SU-DHL-6 (cell line): ENCODE results near the gene ANKRD13D.

Source experiments
- H2AFZ ChIP-seq: fragments of 200-600 bp; sonication (generic); 2 replicates; pipeline ENCODE4 v1.6.1; 2014; ENCODE audit warnings: low read depth, mild to moderate bottlenecking, moderate library complexity, mixed read lengths, antibody characterized with exemption, low read length; ENCODE audit not compliant: severe bottlenecking
- H3F3A ChIP-seq: fragments of 200-600 bp; shearing (Covaris generic); 2 replicates; pipeline ENCODE4 v1.6.0; 2016; ENCODE audit warnings: antibody characterized with exemption, mild to moderate bottlenecking; ENCODE audit not compliant: insufficient read depth
- H3K27ac ChIP-seq: fragments of 200-600 bp; sonication (generic); 2 replicates; pipeline ENCODE4 v1.5.1; 2016; ENCODE audit warnings: low read depth, mild to moderate bottlenecking, low read length, moderate library complexity, mixed read lengths
- H3K27me3 ChIP-seq: fragments of 200-600 bp; sonication (generic), shearing (Covaris generic); 2 replicates; pipeline ENCODE4 v1.6.0; 2014; ENCODE audit warnings: mild to moderate bottlenecking, low read length
- H3K36me3 ChIP-seq: fragments of 200-600 bp; sonication (generic); 2 replicates; pipeline ENCODE4 v1.6.1; 2014; ENCODE audit warnings: mild to moderate bottlenecking, low read length, mixed read lengths
- H3K4me2 ChIP-seq: fragments of 300-600, 200-600 bp; shearing (Covaris generic), sonication (generic); 2 replicates; pipeline ENCODE4 v1.6.0; 2014; ENCODE audit warnings: low read length, low read depth, mild to moderate bottlenecking; ENCODE audit not compliant: poor library complexity, severe bottlenecking
- H3K4me3 ChIP-seq: fragments of 200-600 bp; sonication (generic); 2 replicates; pipeline ENCODE4 v1.5.1; 2014; ENCODE audit warnings: antibody characterized with exemption, low read length, mild to moderate bottlenecking, mixed read lengths; ENCODE audit not compliant: insufficient read depth, poor library complexity, severe bottlenecking
- H3K79me2 ChIP-seq: fragments of 200-600 bp; sonication (generic); 2 replicates; pipeline ENCODE4 v1.6.1; 2014; ENCODE audit warnings: mild to moderate bottlenecking, low read length, moderate library complexity; ENCODE audit not compliant: insufficient read depth
- H3K9ac ChIP-seq: fragments of 200-600 bp; sonication (generic); 2 replicates; pipeline ENCODE4 v1.7.0; 2014; ENCODE audit warnings: mild to moderate bottlenecking, low read length
- H3K9me2 ChIP-seq: fragments of 200-600 bp; sonication (generic); replicated peaks from 2 replicates; pipeline ENCODE4 v1.6.1; 2014; ENCODE audit warnings: low read length; ENCODE audit not compliant: insufficient read depth
- H3K9me3 ChIP-seq: fragments of 200-600 bp; sonication (generic); 2 replicates; pipeline ENCODE4 v1.6.1; 2014; ENCODE audit warnings: low read length, mixed read lengths; ENCODE audit not compliant: insufficient read depth
- H4K20me1 ChIP-seq: fragments of 200-600 bp; sonication (generic); 2 replicates; pipeline ENCODE4 v1.6.1; 2014; ENCODE audit warnings: low read depth, mild to moderate bottlenecking, antibody characterized with exemption, low read length, moderate library complexity, mixed read lengths
- CTCF ChIP-seq: fragments of 200-600 bp; sonication (generic); IDR thresholded peaks from one replicate; pipeline ENCODE4 v1.5.1; 2017; ENCODE audit warnings: antibody characterized with exemption, mild to moderate bottlenecking, low read length, moderate library complexity; ENCODE audit not compliant: insufficient read depth, poor library complexity, severe bottlenecking
- EZH2phosphoT487 ChIP-seq: fragments of 200-600 bp; sonication (generic), shearing (Covaris generic); conservative IDR thresholded peaks from 2 replicates; pipeline ENCODE4 v1.6.1; 2018; ENCODE audit warnings: mild to moderate bottlenecking, antibody characterized with exemption, low read length, moderate library complexity, mixed read lengths

Gene ANKRD13D

GRCh38 chr11:67289226-67289650, at the start of gene ANKRD13D:
TSS of gene ANKRD13D (plus strand) at chr11:67289303. CDS start at chr11:67289461, 158 bp downstream.
- H3K36me3 ChIP-seq, result peaks cover 5% of the 10 kb centered on the region; the same call in 1 of the 2 replicates
- H3K79me2 ChIP-seq, result peaks cover 7% of the 10 kb centered on the region; the same call in 1 of the 2 replicates
- no peaks in the 10 kb centered on the region for H4K20me1 ChIP-seq
- H3K27ac ChIP-seq, result peak within 1 kb of the TSS; percentile 98
- no peak for TF ChIP-seq CTCF
- no peak for TF ChIP-seq EZH2phosphoT487
- H3K9ac ChIP-seq, result peak within 1 kb of the TSS; percentile 97
- no peaks in the 10 kb centered on the region for H3K9me2 ChIP-seq
- H3K4me3 ChIP-seq, result peak within 1 kb of the TSS; percentile 72
- H3K9me3 ChIP-seq, result no peaks in the 10 kb centered on the region
- peaks cover 28% of the 10 kb centered on the region for H3F3A ChIP-seq
- peak within 1 kb of the TSS; percentile 87 for H3K4me2 ChIP-seq
- no peaks in the 10 kb centered on the region for H3K27me3 ChIP-seq
- H2AFZ ChIP-seq, result no peak within 1 kb of the TSS

- H3K9ac ChIP-seq, result peak overlapping the region; percentile 78
- H3K27me3 ChIP-seq, result no peaks in the 10 kb centered on the region
- H3K9me2 ChIP-seq, result no peaks in the 10 kb centered on the region
- H2AFZ ChIP-seq, result no peak overlapping the region
- peak overlapping the region; percentile 70 for H3K4me3 ChIP-seq
- H3K36me3 ChIP-seq, result peaks cover 7% of the 10 kb centered on the region
- peaks cover 23% of the 10 kb centered on the region for H3F3A ChIP-seq
- H3K9me3 ChIP-seq, result no peaks in the 10 kb centered on the region
- peak overlapping the region; percentile 77 for H3K4me2 ChIP-seq
- H4K20me1 ChIP-seq, result no peaks in the 10 kb centered on the region
- H3K79me2 ChIP-seq, result peaks cover 44% of the 10 kb centered on the region
- no peak for TF ChIP-seq EZH2phosphoT487
- no peak for TF ChIP-seq CTCF
- H3K27ac ChIP-seq, result peak overlapping the region; percentile 71
These were observed 49.1 kb upstream of the ANKRD13D start for GRCh38 chr11:67239783-67240575.

DNA sequence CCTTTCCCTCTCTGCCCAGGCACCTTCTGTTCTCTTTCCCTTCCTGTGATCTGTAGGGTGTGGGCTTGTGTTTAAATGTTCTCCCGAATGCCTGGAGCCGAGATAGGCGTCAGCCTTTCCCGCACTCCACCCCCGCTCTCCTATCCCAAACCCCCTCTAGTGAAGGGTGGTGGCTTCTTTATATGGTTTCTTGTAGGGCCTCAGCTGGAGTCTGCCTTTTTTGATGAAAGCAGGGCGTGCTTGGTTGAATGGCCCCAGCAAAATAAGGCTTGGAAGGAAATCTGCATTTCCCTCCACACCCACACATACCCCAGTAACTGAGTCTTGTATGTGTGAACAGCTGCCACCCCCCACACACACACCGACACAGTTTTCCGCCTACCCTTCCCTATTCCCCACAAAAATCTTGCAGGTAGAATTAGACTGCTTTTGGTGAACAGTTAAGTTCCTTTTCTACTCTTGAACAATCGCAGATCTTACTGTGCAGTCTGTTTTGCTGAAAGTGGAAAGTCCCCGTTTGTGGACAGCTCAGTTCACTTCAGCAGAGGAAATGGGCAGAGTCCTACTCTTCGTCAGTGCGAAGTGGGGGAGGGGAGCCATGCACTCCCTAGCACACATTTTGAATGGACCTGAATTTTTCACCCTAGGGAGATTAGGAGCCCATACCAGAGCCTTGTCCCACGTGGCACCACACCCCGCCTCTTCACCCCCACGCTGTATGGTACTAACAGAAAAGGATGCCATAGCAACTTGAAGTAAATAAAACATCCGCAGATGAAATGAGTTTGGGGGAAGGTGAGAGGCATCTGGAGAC, 48.3 kb upstream of the ANKRD13D start:
- no peaks in the 10 kb centered on the region for H3K27me3 ChIP-seq
- peaks cover 23% of the 10 kb centered on the region for H3F3A ChIP-seq
- no peaks in the 10 kb centered on the region for H3K9me2 ChIP-seq
- peak overlapping the region; percentile 71 for H3K27ac ChIP-seq
- peak overlapping the region; percentile 77 for H3K4me2 ChIP-seq
- no peak overlapping the region for H2AFZ ChIP-seq
- peaks cover 44% of the 10 kb centered on the region for H3K79me2 ChIP-seq
- peaks cover 10% of the 10 kb centered on the region for H3K36me3 ChIP-seq
- TF ChIP-seq EZH2phosphoT487, result no peak
- TF ChIP-seq CTCF, result no peak
- H3K9me3 ChIP-seq, result no peaks in the 10 kb centered on the region
- H3K4me3 ChIP-seq, result peak overlapping the region; percentile 70
- no peaks in the 10 kb centered on the region for H4K20me1 ChIP-seq
- H3K9ac ChIP-seq, result peak overlapping the region; percentile 78
